ENCODE measurements around the gene OPN1MW2.
"Not testable (repeated sequence)": the region's sequence is repeated elsewhere in the genome, so short reads cannot be mapped to it uniquely, and the experiment has no call there.

Gene OPN1MW2

DNA sequence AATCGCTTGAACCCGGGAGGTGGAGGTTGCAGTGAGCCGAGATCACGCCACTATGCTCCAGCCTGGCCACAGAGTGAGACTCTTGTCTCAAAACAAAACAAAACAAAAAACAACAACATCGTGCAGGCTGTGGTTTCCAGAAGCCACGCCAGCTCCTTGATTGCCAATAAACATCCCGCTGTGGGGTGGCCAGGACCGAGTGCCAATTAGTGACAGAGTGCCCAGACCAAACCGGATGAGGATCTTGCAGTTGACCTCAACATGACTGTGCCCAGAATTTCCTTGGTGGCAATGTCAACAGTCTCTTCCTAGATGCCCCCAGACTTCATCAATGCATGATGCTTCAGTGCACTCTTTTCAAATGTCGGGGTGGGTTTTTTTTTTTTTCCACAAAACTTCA is 39.2 kb downstream of the OPN1MW2 start:
- H3K4me3 ChIP-seq (ENCODE audit: low read length); DNase-seq (ENCODE audit: low read depth): not testable (repeated sequence)

DNA sequence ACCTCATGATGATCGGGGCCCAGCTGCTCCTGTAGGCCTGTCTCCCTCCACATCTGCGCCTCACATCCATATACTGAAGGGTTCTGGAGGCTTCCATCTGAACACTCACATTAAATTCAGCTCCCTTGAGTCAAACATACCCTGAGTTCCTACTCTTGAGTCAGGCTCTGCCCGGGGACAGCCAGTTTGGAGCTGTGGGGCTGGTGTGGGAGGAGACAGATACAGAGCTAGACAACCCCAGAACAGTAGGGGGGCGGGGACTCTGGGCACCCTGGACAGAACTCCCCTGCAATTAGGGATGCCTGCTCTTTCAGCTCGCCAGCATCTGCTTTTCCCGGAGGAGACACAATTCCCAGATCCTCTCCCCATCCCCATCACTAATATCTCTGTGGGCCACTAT is 43.5 kb downstream of the OPN1MW2 start:
- DNase-seq (ENCODE audit: low read depth); H3K4me3 ChIP-seq (ENCODE audit: low read length): not testable (repeated sequence)

DNA sequence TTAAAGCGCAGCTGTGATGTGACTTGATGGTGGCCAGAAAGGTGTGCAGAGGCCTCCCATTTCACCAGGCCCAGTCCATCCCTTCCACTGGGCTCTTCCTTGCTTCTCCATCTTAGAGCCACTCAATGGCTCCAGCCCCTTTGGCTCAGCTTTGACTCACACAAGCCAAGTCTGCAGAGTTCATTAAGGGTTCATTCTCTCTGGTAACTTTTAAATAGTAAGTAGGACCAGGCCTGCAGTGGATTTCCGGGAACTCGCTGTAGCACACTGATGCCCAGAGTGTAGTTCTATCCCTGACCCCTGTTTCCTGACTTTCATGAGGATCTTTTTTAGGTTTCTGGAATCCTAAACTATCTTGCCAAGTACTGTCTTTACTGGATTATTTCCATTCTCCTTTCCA is 49.7 kb downstream of the OPN1MW2 start:
- DNase-seq (ENCODE audit: low read depth); H3K4me3 ChIP-seq (ENCODE audit: low read length): not testable (repeated sequence)

Data from epithelial cell of esophagus (primary cell).